ENCODE data around the gene HIF3A.

Gene HIF3A

DNA sequence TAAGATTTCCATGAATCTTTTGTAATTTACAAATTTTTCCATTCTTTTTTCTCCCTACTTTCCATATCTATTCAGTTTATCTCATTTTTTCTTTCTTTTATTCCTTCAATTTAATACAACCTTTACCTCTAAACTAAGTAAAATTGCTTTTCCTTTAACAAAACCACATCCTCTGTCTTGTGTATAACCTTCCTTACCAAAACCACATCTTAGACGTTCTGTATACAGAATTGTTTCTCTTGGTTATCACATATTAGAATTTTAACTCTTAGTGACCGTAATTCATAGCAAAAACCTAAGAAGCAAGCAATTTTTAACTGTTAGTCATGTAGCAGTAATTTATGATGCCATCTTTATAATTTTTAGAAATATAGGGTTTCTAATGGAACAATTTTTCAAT is 65.1 kb downstream of the HIF3A start:
- no peak for TF ChIP-seq TAF1 (IDR thresholded peaks at IDR 0.05; ENCODE audit: borderline replicate concordance, insufficient read depth, low read length)
- TF ChIP-seq, protein P1, sequence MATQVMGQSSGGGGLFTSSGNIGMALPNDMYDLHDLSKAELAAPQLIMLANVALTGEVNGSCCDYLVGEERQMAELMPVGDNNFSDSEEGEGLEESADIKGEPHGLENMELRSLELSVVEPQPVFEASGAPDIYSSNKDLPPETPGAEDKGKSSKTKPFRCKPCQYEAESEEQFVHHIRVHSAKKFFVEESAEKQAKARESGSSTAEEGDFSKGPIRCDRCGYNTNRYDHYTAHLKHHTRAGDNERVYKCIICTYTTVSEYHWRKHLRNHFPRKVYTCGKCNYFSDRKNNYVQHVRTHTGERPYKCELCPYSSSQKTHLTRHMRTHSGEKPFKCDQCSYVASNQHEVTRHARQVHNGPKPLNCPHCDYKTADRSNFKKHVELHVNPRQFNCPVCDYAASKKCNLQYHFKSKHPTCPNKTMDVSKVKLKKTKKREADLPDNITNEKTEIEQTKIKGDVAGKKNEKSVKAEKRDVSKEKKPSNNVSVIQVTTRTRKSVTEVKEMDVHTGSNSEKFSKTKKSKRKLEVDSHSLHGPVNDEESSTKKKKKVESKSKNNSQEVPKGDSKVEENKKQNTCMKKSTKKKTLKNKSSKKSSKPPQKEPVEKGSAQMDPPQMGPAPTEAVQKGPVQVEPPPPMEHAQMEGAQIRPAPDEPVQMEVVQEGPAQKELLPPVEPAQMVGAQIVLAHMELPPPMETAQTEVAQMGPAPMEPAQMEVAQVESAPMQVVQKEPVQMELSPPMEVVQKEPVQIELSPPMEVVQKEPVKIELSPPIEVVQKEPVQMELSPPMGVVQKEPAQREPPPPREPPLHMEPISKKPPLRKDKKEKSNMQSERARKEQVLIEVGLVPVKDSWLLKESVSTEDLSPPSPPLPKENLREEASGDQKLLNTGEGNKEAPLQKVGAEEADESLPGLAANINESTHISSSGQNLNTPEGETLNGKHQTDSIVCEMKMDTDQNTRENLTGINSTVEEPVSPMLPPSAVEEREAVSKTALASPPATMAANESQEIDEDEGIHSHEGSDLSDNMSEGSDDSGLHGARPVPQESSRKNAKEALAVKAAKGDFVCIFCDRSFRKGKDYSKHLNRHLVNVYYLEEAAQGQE (IDR thresholded peaks at IDR 0.05; ENCODE audit: insufficient read depth in 1 of 2, low read depth in 2 of 2, low read length in 2 of 2), result no peak
- TF ChIP-seq SIN3A (IDR thresholded peaks at IDR 0.05; ENCODE audit: borderline replicate concordance, insufficient read depth, low read length), result no peak
- TF ChIP-seq FOXP2 (optimal IDR thresholded peaks at IDR 0.05; ENCODE audit: borderline replicate concordance, extremely low read depth, extremely low read length, insufficient read depth), result no peak
- no peak for TF ChIP-seq POLR2AphosphoS5 (IDR thresholded peaks at IDR 0.05; ENCODE audit: low read depth, low read length)

DNA sequence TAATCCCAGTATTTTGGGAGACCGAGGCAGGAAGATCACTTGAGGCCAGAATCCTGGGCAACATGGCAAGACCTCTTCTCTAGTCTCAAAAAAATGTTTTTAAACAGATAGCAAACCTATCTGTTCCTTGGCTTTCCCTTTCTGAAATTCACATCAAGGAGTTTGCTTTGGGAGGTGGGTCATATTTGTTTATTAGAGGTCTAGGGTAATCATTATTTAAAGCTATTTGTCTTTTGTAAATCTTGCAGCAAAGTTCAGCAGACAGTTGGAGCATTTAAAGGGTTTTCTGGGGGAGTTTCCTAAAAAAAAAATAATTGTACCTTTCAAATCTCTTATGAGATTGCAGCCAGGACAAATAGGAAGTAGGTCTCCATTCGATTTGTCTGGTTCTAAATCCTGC is 67.5 kb downstream of the HIF3A start:
- TF ChIP-seq FOXP2 (optimal IDR thresholded peaks at IDR 0.05; ENCODE audit: borderline replicate concordance, extremely low read depth, extremely low read length, insufficient read depth), result no peak

DNA sequence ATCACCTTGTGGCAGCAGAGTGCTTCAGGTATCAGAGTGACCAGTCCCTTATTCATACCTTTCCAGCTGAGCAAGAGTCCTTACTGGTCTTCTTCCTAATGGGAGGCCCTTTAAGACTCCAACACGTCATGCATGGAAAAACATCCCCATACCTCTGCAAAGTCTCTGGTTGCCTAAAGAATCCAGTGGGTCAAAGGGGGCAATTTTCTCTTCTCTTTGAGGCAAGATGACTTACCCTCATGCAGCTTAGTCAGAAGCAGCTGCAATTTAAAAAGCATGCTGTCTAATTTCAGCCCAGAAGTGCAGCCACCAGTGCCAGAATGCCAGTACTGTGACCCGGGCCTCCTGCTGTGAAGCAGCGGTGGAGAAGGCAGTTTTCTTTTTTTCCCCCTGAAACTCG is 68.7 kb downstream of the HIF3A start:
- TF ChIP-seq POLR2AphosphoS5 (IDR thresholded peaks at IDR 0.05; ENCODE audit: low read depth, low read length) (no peak), SIN3A (IDR thresholded peaks at IDR 0.05; ENCODE audit: borderline replicate concordance, insufficient read depth, low read length) (no peak), TAF1 (IDR thresholded peaks at IDR 0.05; ENCODE audit: borderline replicate concordance, insufficient read depth, low read length) (no peak), FOXP2 (optimal IDR thresholded peaks at IDR 0.05; ENCODE audit: borderline replicate concordance, extremely low read depth, extremely low read length, insufficient read depth) (no peak)
- TF ChIP-seq, protein P1 (IDR thresholded peaks at IDR 0.05; ENCODE audit: insufficient read depth in 1 of 2, low read depth in 2 of 2, low read length in 2 of 2), result no peak

DNA sequence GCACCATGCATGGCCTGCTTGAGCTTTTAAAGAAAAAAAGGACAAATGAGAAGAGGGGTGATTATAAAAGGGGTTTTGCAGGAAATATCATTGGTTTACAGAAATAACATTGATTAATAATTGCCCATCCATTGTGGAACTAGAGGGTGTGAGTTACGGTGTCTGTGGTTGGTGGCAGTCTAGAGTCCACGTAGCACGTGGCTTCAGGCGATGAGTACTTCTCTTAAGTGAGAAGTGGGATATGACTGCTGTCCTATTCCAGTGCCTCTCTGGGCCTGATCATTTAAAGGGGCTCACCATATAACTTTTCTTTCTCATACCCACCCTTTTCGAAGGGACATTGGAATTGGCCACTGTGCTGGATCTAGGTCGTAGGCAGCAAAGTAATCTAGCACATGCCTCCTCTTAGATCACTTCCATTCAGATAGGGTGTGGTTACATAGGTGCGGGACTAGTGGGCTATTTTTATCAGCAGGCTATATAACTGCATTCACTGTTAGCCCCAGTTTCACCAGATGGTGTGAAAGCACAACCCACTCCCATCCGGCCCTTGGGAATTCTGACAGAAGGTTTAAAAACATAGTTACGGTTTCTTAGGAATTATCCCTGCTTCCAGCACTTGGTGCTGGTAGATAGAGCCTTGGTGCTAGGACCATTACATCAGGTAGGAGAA is 69.9 kb downstream of the HIF3A start:
- TF ChIP-seq, protein P1 (IDR thresholded peaks at IDR 0.05; ENCODE audit: insufficient read depth in 1 of 2, low read depth in 2 of 2, low read length in 2 of 2), result no peak
- TF ChIP-seq POLR2AphosphoS5 (IDR thresholded peaks at IDR 0.05; ENCODE audit: low read depth, low read length) (no peak), TAF1 (IDR thresholded peaks at IDR 0.05; ENCODE audit: borderline replicate concordance, insufficient read depth, low read length) (no peak), SIN3A (IDR thresholded peaks at IDR 0.05; ENCODE audit: borderline replicate concordance, insufficient read depth, low read length) (no peak), FOXP2 (optimal IDR thresholded peaks at IDR 0.05; ENCODE audit: borderline replicate concordance, extremely low read depth, extremely low read length, insufficient read depth) (no peak)

DNA sequence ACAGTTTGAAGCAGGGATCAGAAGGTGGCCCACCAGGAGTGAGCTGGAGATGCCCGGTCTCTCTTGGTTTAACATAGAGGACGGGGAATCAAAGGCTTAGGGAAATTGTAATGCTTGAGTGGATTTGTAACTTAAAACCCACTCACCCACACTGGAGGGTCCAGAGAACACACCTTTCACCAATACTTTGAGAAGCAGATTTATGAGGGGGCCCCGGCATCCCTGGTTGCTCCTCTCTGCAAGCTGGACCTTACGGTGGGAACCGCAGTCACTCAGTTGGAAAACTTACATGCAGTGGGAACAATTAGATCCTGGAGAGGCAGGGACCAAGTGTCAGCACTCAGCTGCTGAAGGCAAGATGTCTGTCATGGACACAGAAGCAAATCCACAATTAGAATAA is 70.6 kb downstream of the HIF3A start:
- TF ChIP-seq, protein P1 (IDR thresholded peaks at IDR 0.05; ENCODE audit: insufficient read depth in 1 of 2, low read depth in 2 of 2, low read length in 2 of 2), result no peak
- no peak for TF ChIP-seq FOXP2 (optimal IDR thresholded peaks at IDR 0.05; ENCODE audit: borderline replicate concordance, extremely low read depth, extremely low read length, insufficient read depth)
- TF ChIP-seq TAF1 (IDR thresholded peaks at IDR 0.05; ENCODE audit: borderline replicate concordance, insufficient read depth, low read length), result no peak
- no peak for TF ChIP-seq SIN3A (IDR thresholded peaks at IDR 0.05; ENCODE audit: borderline replicate concordance, insufficient read depth, low read length)
- no peak for TF ChIP-seq POLR2AphosphoS5 (IDR thresholded peaks at IDR 0.05; ENCODE audit: low read depth, low read length)
